Measurements from ENCODE around the gene SUCO.
A peak's percentile ranks its signal among the peaks of the same experiment; 100 is the strongest.

Gene SUCO

DNA sequence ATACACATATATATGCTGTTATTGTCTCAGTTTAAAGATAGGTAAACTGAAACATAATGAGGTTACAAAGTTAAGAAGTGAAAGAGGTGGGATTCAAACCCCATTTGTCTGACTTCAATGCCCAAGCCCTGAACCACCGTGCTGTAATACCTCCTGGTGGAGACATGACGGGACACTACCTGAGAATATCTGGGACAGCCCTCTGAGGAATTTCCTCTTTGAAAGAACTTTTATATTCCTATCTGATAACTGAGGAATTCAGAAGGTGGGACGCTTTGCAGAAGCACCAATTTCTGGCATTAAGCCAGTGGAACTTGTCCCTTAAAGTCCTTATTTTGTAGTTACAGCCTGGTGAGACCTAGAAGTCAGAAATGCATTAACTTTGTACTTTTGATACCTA, 93.9 kb downstream of the SUCO start:
- Mint-ChIP-seq H3K27me3 (peaks cover 3% of the 10 kb centered on the region), H3K4me3 (no peak overlapping the region), H3K36me3 (ENCODE audit: low read depth) (no peaks in the 10 kb centered on the region), H3K27ac (no peak overlapping the region), H3K4me1 (ENCODE audit: low read depth) (peaks cover 46% of the 10 kb centered on the region), H3K9me3 (peaks cover 3% of the 10 kb centered on the region)

DNA sequence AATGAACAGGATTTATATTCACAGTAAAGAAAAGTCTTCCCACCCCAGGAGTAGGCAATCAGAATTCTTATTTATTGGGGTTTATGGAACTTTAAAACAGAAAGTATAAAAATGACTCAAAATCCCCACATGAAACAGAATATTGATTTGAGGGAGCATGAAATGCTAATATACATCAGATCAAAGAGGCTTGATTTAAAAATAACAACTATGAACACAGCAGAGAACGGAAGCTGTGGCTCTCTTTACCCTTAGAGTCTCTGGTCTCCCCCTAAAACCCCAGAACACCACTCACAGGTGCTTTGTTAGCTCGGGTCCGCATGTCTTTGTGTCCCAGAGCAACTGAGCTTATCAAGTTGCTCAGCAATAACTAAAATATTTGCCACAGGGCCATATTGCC, 94.8 kb downstream of the SUCO start:
- no peaks in the 10 kb centered on the region for H3K36me3 Mint-ChIP-seq (ENCODE audit: low read depth)
- peak overlapping the region; percentile 59 for H3K27ac Mint-ChIP-seq
- H3K4me1 Mint-ChIP-seq (ENCODE audit: low read depth) = peaks cover 53% of the 10 kb centered on the region
- peaks cover 3% of the 10 kb centered on the region for H3K27me3 Mint-ChIP-seq
- no peaks in the 10 kb centered on the region for H3K9me3 Mint-ChIP-seq
- H3K4me3 Mint-ChIP-seq = peak overlapping the region; percentile 41

GRCh38 chr1:172628401-172628800, 95.5 kb downstream of the SUCO start:
- H3K27me3 Mint-ChIP-seq = peaks cover 3% of the 10 kb centered on the region

DNA sequence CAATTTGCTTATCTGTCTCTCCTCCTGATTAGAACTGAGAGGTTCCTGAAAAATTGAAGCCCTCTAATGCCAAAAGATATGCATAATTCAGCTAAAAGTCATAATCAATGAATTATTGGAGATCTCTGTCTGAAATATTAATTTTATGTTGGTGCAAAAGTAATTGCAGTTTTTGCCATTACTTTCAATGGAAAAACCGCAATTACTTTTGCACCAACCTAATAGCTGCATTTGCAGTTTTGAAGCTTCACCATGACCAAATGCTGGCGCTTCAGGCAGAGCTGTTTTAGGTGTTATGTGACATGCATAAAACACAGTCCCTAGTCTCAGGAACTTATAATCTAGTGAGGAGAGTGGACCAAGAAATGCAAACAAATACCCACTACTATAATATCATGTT, 96.2 kb downstream of the SUCO start:
- no peaks in the 10 kb centered on the region for H3K9me3 Mint-ChIP-seq
- no peaks in the 10 kb centered on the region for H3K36me3 Mint-ChIP-seq (ENCODE audit: low read depth)
- peaks cover 57% of the 10 kb centered on the region for H3K4me1 Mint-ChIP-seq (ENCODE audit: low read depth)

More at GRCh38 chr1:172628401-172628800, 95.5 kb downstream of the SUCO start:
- Mint-ChIP-seq H3K4me1 (ENCODE audit: low read depth) (peaks cover 57% of the 10 kb centered on the region), H3K4me3 (no peak overlapping the region), H3K27ac (peak overlapping the region; percentile 59), H3K36me3 (ENCODE audit: low read depth) (no peaks in the 10 kb centered on the region), H3K9me3 (no peaks in the 10 kb centered on the region)

GRCh38 chr1:172629638-172630037, 96.7 kb downstream of the SUCO start:
- no peaks in the 10 kb centered on the region for H3K36me3 Mint-ChIP-seq (ENCODE audit: low read depth)
- no peaks in the 10 kb centered on the region for H3K9me3 Mint-ChIP-seq
- H3K27ac Mint-ChIP-seq = peak overlapping the region; percentile 75
- H3K4me3 Mint-ChIP-seq = no peak overlapping the region
- peaks cover 3% of the 10 kb centered on the region for H3K27me3 Mint-ChIP-seq
- peaks cover 57% of the 10 kb centered on the region for H3K4me1 Mint-ChIP-seq (ENCODE audit: low read depth)

More for the DNA sequence above, 96.2 kb downstream of the SUCO start:
- H3K4me3 Mint-ChIP-seq = peak overlapping the region; percentile 31
- peaks cover 3% of the 10 kb centered on the region for H3K27me3 Mint-ChIP-seq
- H3K27ac Mint-ChIP-seq = peak overlapping the region; percentile 75

DNA sequence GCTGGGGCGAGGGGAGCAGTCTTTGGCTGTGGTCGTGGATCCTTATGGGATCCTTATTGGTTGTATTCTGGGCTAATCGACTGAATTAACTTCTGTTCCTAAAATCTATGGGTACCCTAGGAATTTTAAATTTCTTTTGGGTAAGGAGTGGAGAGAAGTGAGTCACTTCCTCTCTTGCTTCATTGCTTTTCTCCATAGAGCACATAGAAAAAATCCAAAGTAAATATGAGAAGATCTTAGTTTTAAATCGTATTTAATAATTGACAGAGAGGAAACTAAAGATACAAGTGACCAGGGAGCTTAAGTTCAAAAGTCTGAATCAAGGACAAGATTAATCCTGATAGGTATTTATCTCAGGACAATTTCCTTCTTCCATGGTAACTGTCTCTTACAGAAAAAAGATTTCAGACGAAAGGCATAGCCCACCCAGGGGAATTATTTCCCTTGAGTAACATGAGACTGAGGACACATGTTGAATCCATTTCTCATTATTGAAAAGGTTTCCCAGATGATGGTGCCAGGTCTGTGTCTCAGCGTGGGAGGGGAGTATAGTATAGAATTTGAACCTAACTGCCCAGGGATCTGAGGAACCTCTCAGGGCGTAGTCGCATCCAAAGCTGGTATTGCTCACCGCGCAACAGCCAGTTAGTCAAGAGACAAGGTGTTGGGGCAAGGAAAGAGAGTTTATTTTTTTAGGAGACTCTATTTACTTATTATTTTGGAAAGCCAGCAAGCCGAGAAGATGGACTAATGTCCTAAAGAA, 97.3 kb downstream of the SUCO start:
- Mint-ChIP-seq H3K27me3 (peaks cover 3% of the 10 kb centered on the region), H3K36me3 (ENCODE audit: low read depth) (no peaks in the 10 kb centered on the region), H3K4me1 (ENCODE audit: low read depth) (peaks cover 57% of the 10 kb centered on the region), H3K4me3 (no peak overlapping the region), H3K27ac (peak overlapping the region; percentile 50), H3K9me3 (no peaks in the 10 kb centered on the region)

GRCh38 chr1:172630868-172631267, 97.9 kb downstream of the SUCO start:
- Mint-ChIP-seq H3K9me3 (no peaks in the 10 kb centered on the region), H3K4me1 (ENCODE audit: low read depth) (peaks cover 57% of the 10 kb centered on the region), H3K27me3 (peaks cover 3% of the 10 kb centered on the region), H3K27ac (peak overlapping the region; percentile 50), H3K4me3 (no peak overlapping the region), H3K36me3 (ENCODE audit: low read depth) (no peaks in the 10 kb centered on the region)

GRCh38 chr1:172637522-172637921, 104.6 kb downstream of the SUCO start:
- H3K9me3 Mint-ChIP-seq = peaks cover 8% of the 10 kb centered on the region
- H3K4me1 Mint-ChIP-seq (ENCODE audit: low read depth) = peaks cover 67% of the 10 kb centered on the region
- H3K4me3 Mint-ChIP-seq = peak overlapping the region; percentile 45
- peaks cover 11% of the 10 kb centered on the region for H3K36me3 Mint-ChIP-seq (ENCODE audit: low read depth)
- peak overlapping the region; percentile 100 for H3K27ac Mint-ChIP-seq
- H3K27me3 Mint-ChIP-seq = no peaks in the 10 kb centered on the region

- Mint-ChIP-seq H3K36me3 (ENCODE audit: low read depth) (peaks cover 11% of the 10 kb centered on the region), H3K4me1 (ENCODE audit: low read depth) (peaks cover 70% of the 10 kb centered on the region), H3K4me3 (peak overlapping the region; percentile 74), H3K27me3 (no peaks in the 10 kb centered on the region), H3K27ac (peak overlapping the region; percentile 100), H3K9me3 (peaks cover 8% of the 10 kb centered on the region)
These were observed 105.3 kb downstream of the SUCO start for GRCh38 chr1:172638249-172638648.

DNA sequence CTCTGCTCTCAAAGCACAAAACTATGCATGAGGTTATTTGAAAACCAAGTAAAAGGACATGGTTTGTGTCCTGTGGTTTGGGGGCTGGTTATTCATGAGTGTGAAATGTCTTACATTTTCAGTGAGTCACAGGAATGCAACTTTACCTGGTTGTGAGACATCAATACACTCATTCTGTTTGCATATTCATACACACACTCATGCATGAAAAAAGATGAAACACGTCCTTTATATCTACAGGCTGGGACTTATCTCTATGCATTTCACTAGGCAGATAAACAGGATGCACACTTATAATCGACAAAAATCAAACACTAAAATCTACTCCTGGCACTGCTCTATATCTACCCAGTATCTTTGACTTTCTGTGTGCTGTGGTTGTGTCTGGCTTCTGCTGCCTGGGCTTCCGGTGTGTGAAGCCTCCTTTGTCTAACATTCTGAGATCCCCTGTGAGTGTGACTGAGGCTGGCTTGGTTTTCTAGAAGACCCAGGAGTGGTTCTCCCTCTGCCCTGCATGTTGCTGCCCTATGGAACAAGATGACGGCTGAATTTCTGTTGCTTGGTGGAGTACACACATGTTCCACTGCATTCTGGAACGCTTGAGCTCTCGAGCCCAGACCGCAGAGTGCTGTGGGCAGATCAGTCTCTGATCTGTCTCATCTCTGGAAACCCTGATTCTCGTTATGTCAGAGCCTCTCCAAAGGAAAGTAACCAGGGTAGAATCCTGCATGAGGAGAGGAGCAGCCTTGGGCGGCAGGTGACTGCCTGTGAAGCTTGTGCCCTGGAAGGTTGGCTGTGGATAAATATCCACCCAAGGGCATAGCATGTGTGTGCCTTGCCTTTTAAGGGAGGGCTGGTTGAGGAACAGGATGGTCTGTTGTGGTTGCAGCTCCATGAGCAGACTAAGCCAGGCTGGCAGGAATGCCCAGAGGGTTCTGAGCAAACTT, 106.2 kb downstream of the SUCO start:
- H3K9me3 Mint-ChIP-seq = peaks cover 8% of the 10 kb centered on the region
- H3K27ac Mint-ChIP-seq = peak overlapping the region; percentile 100
- no peaks in the 10 kb centered on the region for H3K27me3 Mint-ChIP-seq
- peaks cover 11% of the 10 kb centered on the region for H3K36me3 Mint-ChIP-seq (ENCODE audit: low read depth)
- H3K4me1 Mint-ChIP-seq (ENCODE audit: low read depth) = peaks cover 79% of the 10 kb centered on the region
- H3K4me3 Mint-ChIP-seq = peak overlapping the region; percentile 74

GRCh38 chr1:172640111-172640510, 107.2 kb downstream of the SUCO start:
- Mint-ChIP-seq H3K36me3 (ENCODE audit: low read depth) (peaks cover 11% of the 10 kb centered on the region), H3K4me3 (peak overlapping the region; percentile 74), H3K27ac (peak overlapping the region; percentile 100), H3K9me3 (peaks cover 8% of the 10 kb centered on the region), H3K27me3 (no peaks in the 10 kb centered on the region), H3K4me1 (ENCODE audit: low read depth) (peaks cover 88% of the 10 kb centered on the region)

DNA sequence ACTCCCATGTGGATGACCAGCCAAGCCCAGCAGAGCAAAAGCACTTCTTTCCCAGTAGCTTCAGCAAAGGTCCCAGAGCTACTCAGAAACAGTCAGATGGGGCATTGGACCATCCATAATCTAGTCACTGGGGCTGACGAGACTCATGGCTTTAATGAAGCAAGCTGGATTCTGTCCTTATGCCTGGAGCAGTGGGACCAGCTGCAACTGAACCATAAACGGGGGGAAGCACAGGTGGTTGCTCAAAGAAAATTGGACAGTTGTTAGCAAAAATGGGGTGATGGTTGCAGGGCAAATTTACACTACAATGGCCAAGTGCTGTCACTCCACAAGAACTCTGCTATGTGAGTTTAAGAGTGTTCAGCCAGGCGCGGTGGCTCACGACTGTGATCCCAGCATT, 108.5 kb downstream of the SUCO start:
- Mint-ChIP-seq H3K36me3 (ENCODE audit: low read depth) (peaks cover 11% of the 10 kb centered on the region), H3K4me3 (peak overlapping the region; percentile 28), H3K9me3 (peaks cover 8% of the 10 kb centered on the region), H3K27ac (peak overlapping the region; percentile 100), H3K27me3 (no peaks in the 10 kb centered on the region), H3K4me1 (ENCODE audit: low read depth) (peaks cover 99% of the 10 kb centered on the region)

DNA sequence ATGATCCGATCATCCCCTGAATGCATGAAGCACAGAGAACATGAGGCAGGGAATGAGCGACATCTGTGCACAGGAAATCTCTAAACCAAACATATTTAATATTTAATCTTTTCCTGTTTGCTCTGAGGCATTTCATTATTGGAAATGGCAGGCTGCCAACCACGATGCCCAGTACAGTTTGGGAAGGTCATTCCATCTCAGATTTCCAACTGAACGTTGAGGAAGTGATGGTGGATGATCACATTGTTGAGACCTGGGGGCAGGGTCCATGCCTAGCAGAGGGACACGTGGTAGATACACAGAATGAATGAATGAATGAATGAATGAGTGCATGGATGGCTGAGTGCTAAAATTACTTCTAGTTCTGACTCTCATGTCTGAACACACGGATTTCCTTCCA, 110.0 kb downstream of the SUCO start:
- no peaks in the 10 kb centered on the region for H3K27me3 Mint-ChIP-seq
- H3K27ac Mint-ChIP-seq = peak overlapping the region; percentile 100
- no peaks in the 10 kb centered on the region for H3K9me3 Mint-ChIP-seq
- peaks cover 100% of the 10 kb centered on the region for H3K4me1 Mint-ChIP-seq (ENCODE audit: low read depth)
- peak overlapping the region; percentile 36 for H3K4me3 Mint-ChIP-seq
- H3K36me3 Mint-ChIP-seq (ENCODE audit: low read depth) = no peaks in the 10 kb centered on the region

- Mint-ChIP-seq H3K27me3 (peaks cover 13% of the 10 kb centered on the region), H3K9me3 (no peaks in the 10 kb centered on the region), H3K27ac (peak overlapping the region; percentile 90), H3K4me1 (ENCODE audit: low read depth) (peaks cover 74% of the 10 kb centered on the region), H3K36me3 (ENCODE audit: low read depth) (no peaks in the 10 kb centered on the region), H3K4me3 (peak overlapping the region; percentile 54)
These were observed 113.7 kb downstream of the SUCO start for GRCh38 chr1:172646653-172647052.

DNA sequence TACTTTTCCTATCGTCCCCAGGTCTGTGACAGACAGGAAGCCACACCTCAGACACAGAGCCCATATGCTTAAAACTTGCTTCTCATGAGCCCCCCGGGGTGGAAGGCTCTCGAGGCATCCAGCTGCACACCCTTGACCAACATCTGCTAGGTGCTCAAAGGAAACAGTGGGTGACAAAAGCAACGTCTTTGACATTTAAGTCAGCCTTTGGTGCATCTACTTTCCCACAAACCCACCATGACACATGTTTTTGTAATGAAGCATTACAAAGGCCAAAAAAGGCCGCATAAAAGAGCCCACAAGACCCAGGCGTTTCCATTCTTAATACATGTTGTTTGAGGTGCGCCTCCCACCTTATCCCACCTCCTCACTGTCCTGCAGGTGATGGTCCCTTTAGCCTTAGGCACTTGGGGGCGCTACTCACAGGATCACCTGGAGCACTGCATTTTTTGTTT, 114.2 kb downstream of the SUCO start:
- Mint-ChIP-seq H3K9me3 (no peaks in the 10 kb centered on the region), H3K4me3 (peak overlapping the region; percentile 61), H3K36me3 (ENCODE audit: low read depth) (no peaks in the 10 kb centered on the region), H3K4me1 (ENCODE audit: low read depth) (peaks cover 69% of the 10 kb centered on the region), H3K27me3 (peaks cover 13% of the 10 kb centered on the region), H3K27ac (peak overlapping the region; percentile 90)
